Mesendoderm (in vitro differentiated cells): Measurements from ENCODE around the gene EPHA10.

Experiments
- DNase-seq: peaks from one replicate; pipeline ENCODE4 v3.0.0; 2013
- H2AK5ac ChIP-seq: 2 replicates; pipeline ENCODE4 v1.6.1; 2013; ENCODE audit warnings: low read length, inconsistent platforms
- H2BK120ac ChIP-seq: 2 replicates; pipeline ENCODE4 v1.6.1; 2013; ENCODE audit warnings: low read depth, mild to moderate bottlenecking, low read length, moderate library complexity, mixed read lengths
- H2BK15ac ChIP-seq: replicated peaks from 2 replicates; pipeline ENCODE4 v1.6.1; 2013; ENCODE audit warnings: low read depth, mild to moderate bottlenecking, moderate library complexity
- H2BK5ac ChIP-seq: 2 replicates; pipeline ENCODE4 v1.6.1; 2013; ENCODE audit warnings: low read length, inconsistent platforms
- H3K18ac ChIP-seq: 2 replicates; pipeline ENCODE4 v1.6.1; 2013; ENCODE audit warnings: mild to moderate bottlenecking, low read length, mixed read lengths
- H3K23ac ChIP-seq: one replicate; pipeline ENCODE4 v1.6.1; 2013; ENCODE audit warnings: low read length
- H3K27ac ChIP-seq: 2 replicates; pipeline ENCODE4 v1.5.1; 2013; ENCODE audit warnings: low read depth, mild to moderate bottlenecking, inconsistent platforms, low read length, moderate library complexity
- H3K27me3 ChIP-seq: 2 replicates; pipeline ENCODE4 v1.6.1; 2013; ENCODE audit warnings: low read length, control low read depth, mild to moderate bottlenecking, inconsistent platforms; ENCODE audit not compliant: insufficient read depth, poor library complexity
- H3K36me3 ChIP-seq: 2 replicates; pipeline ENCODE4 v1.6.1; 2013; ENCODE audit warnings: low read length, inconsistent platforms; ENCODE audit not compliant: control insufficient read depth, insufficient read depth
- H3K4ac ChIP-seq: one replicate; pipeline ENCODE4 v1.6.1; 2013; ENCODE audit warnings: low read depth, mild to moderate bottlenecking, low read length, moderate library complexity
- H3K4me1 ChIP-seq: 2 replicates; pipeline ENCODE4 v1.6.1; 2013; ENCODE audit warnings: low read depth, low read length, inconsistent platforms; ENCODE audit not compliant: control insufficient read depth
- H3K4me2 ChIP-seq: 2 replicates; pipeline ENCODE4 v1.6.1; 2013; ENCODE audit warnings: low read length
- H3K4me3 ChIP-seq: 2 replicates; pipeline ENCODE4 v1.5.1; 2013; ENCODE audit warnings: mild to moderate bottlenecking, low read length
- H3K56ac ChIP-seq: one replicate; pipeline ENCODE4 v1.6.1; 2013; ENCODE audit warnings: low read length
- H3K79me1 ChIP-seq: 2 replicates; pipeline ENCODE4 v1.6.1; 2013; ENCODE audit warnings: low read length, inconsistent platforms
- H3K79me2 ChIP-seq: 2 replicates; pipeline ENCODE4 v1.6.1; 2013; ENCODE audit warnings: mild to moderate bottlenecking, low read length; ENCODE audit not compliant: control insufficient read depth, insufficient read depth
- H3K9ac ChIP-seq: 2 replicates; pipeline ENCODE4 v1.6.1; 2013; ENCODE audit warnings: low read length, inconsistent platforms
- H4K5ac ChIP-seq: one replicate; pipeline ENCODE4 v1.6.1; 2013; ENCODE audit warnings: low read length
- H4K8ac ChIP-seq: one replicate; pipeline ENCODE4 v1.6.1; 2013; ENCODE audit warnings: low read depth, mild to moderate bottlenecking, control low read depth, low read length, moderate library complexity
- WGBS: extraction: QIAGEN DNeasy Blood & Tissue Kit; methylation state at CpG from one replicate; pipeline ENCODE4 v1.1.7; 2013; ENCODE audit warnings: low lambda C conversion rate, missing lambda C conversion rate; ENCODE audit not compliant: insufficient coverage; ENCODE audit errors: extremely low coverage; 5-methylcytosine and 5-hydroxymethylcytosine counted together

The EPHA10 gene

GRCh38 chr1:37705399-37705798 lies 59.5 kb downstream of the EPHA10 start:
- Histone ChIP-seq H2BK5ac (no peak overlapping the region), H2BK120ac (no peak overlapping the region), H3K4me2 (no peak overlapping the region), H4K8ac (no peak overlapping the region), H2AK5ac (no peak overlapping the region), H3K27ac (no peak overlapping the region), H3K36me3 (peaks cover 38% of the 10 kb centered on the region), H3K79me1 (no peaks in the 10 kb centered on the region), H3K9ac (no peak overlapping the region), H4K5ac (no peak overlapping the region), H3K23ac (no peak overlapping the region), H3K4me1 (no peaks in the 10 kb centered on the region), H3K4me3 (no peak overlapping the region), H3K27me3 (no peaks in the 10 kb centered on the region), H2BK15ac (no peak overlapping the region), H3K4ac (no peak overlapping the region), H3K56ac (no peak overlapping the region), H3K79me2 (no peaks in the 10 kb centered on the region), H3K18ac (no peak overlapping the region)
- no CpG with 5 or more reads among the region's 8 CpGs for WGBS
- DNase-seq = no peak

GRCh38 chr1:37704966-37705365 lies 60.0 kb downstream of the EPHA10 start:
- Histone ChIP-seq H3K4me2 (no peak overlapping the region), H3K4me1 (no peaks in the 10 kb centered on the region), H3K4me3 (no peak overlapping the region), H2BK5ac (no peak overlapping the region), H3K79me1 (no peaks in the 10 kb centered on the region), H4K8ac (no peak overlapping the region), H3K23ac (no peak overlapping the region), H2BK120ac (no peak overlapping the region), H3K9ac (no peak overlapping the region), H2AK5ac (no peak overlapping the region), H3K27me3 (no peaks in the 10 kb centered on the region), H2BK15ac (no peak overlapping the region), H3K56ac (no peak overlapping the region), H4K5ac (no peak overlapping the region), H3K27ac (no peak overlapping the region), H3K79me2 (no peaks in the 10 kb centered on the region), H3K18ac (no peak overlapping the region), H3K36me3 (peaks cover 37% of the 10 kb centered on the region), H3K4ac (no peak overlapping the region)
- no peak for DNase-seq
- WGBS = no CpG with 5 or more reads among the region's 3 CpGs

GRCh38 chr1:37703061-37703460 lies 61.9 kb downstream of the EPHA10 start:
- no peaks in the 10 kb centered on the region for H3K79me1 ChIP-seq
- H2BK15ac ChIP-seq = no peak overlapping the region
- whole genome bisulfite sequencing = no CpG with 5 or more reads among the region's 14 CpGs
- H2BK5ac ChIP-seq = no peak overlapping the region
- no peak overlapping the region for H3K4ac ChIP-seq
- H3K56ac ChIP-seq = no peak overlapping the region
- no peak overlapping the region for H4K8ac ChIP-seq
- no peak for DNase-seq
- peaks cover 29% of the 10 kb centered on the region for H3K36me3 ChIP-seq
- H3K18ac ChIP-seq = no peak overlapping the region
- no peak overlapping the region for H3K23ac ChIP-seq
- H3K4me1 ChIP-seq = no peaks in the 10 kb centered on the region
- H3K27ac ChIP-seq = no peak overlapping the region
- no peak overlapping the region for H3K9ac ChIP-seq
- H3K4me3 ChIP-seq = no peak overlapping the region
- H4K5ac ChIP-seq = no peak overlapping the region
- no peak overlapping the region for H2BK120ac ChIP-seq
- H3K79me2 ChIP-seq = no peaks in the 10 kb centered on the region
- H3K4me2 ChIP-seq = no peak overlapping the region
- H2AK5ac ChIP-seq = no peak overlapping the region
- H3K27me3 ChIP-seq = no peaks in the 10 kb centered on the region

- Histone ChIP-seq H3K4ac (no peak overlapping the region), H3K4me3 (no peak overlapping the region), H2BK15ac (no peak overlapping the region), H2BK5ac (no peak overlapping the region), H3K4me2 (no peak overlapping the region), H3K9ac (no peak overlapping the region), H3K56ac (no peak overlapping the region), H3K79me2 (no peaks in the 10 kb centered on the region), H2BK120ac (no peak overlapping the region), H3K27me3 (no peaks in the 10 kb centered on the region), H3K36me3 (peaks cover 26% of the 10 kb centered on the region), H4K5ac (no peak overlapping the region), H3K23ac (no peak overlapping the region), H2AK5ac (no peak overlapping the region), H3K79me1 (peaks cover 3% of the 10 kb centered on the region), H4K8ac (no peak overlapping the region), H3K18ac (no peak overlapping the region), H3K27ac (no peak overlapping the region), H3K4me1 (no peaks in the 10 kb centered on the region)
- no CpG with 5 or more reads among the region's 2 CpGs for WGBS
- DNase-seq = no peak
Observed at GRCh38 chr1:37701051-37701450, 63.9 kb downstream of the EPHA10 start.

- no peaks in the 10 kb centered on the region for H3K4me1 ChIP-seq
- no peak overlapping the region for H2BK5ac ChIP-seq
- H3K18ac ChIP-seq = no peak overlapping the region
- no peak overlapping the region for H4K5ac ChIP-seq
- no peak overlapping the region for H3K4ac ChIP-seq
- H3K27me3 ChIP-seq = no peaks in the 10 kb centered on the region
- H3K23ac ChIP-seq = no peak overlapping the region
- H4K8ac ChIP-seq = no peak overlapping the region
- no peak overlapping the region for H3K4me2 ChIP-seq
- H2BK120ac ChIP-seq = no peak overlapping the region
- H3K27ac ChIP-seq = no peak overlapping the region
- no peak for DNase-seq
- H3K4me3 ChIP-seq = no peak overlapping the region
- H2BK15ac ChIP-seq = no peak overlapping the region
- H3K9ac ChIP-seq = no peak overlapping the region
- H2AK5ac ChIP-seq = no peak overlapping the region
- peaks cover 5% of the 10 kb centered on the region for H3K79me1 ChIP-seq
- H3K56ac ChIP-seq = no peak overlapping the region
- peaks cover 24% of the 10 kb centered on the region for H3K36me3 ChIP-seq
- no peaks in the 10 kb centered on the region for H3K79me2 ChIP-seq
- no CpG with 5 or more reads among the region's 7 CpGs for WGBS
Observed at GRCh38 chr1:37699147-37699546, 65.8 kb downstream of the EPHA10 start.

- Histone ChIP-seq H3K4me3 (no peak overlapping the region), H3K18ac (no peak overlapping the region), H3K56ac (no peak overlapping the region), H2BK120ac (no peak overlapping the region), H4K8ac (no peak overlapping the region), H2AK5ac (no peak overlapping the region), H3K4ac (no peak overlapping the region), H3K9ac (no peak overlapping the region), H3K27ac (no peak overlapping the region), H3K4me2 (no peak overlapping the region), H3K79me2 (peaks cover 2% of the 10 kb centered on the region), H4K5ac (no peak overlapping the region), H3K23ac (no peak overlapping the region), H3K36me3 (peaks cover 23% of the 10 kb centered on the region), H2BK15ac (no peak overlapping the region), H3K79me1 (peaks cover 7% of the 10 kb centered on the region), H3K27me3 (no peaks in the 10 kb centered on the region), H3K4me1 (no peaks in the 10 kb centered on the region), H2BK5ac (no peak overlapping the region)
- WGBS = no CpG with 5 or more reads among the region's 2 CpGs
- DNase-seq = no peak
Observed at GRCh38 chr1:37697737-37698136, 67.2 kb downstream of the EPHA10 start.
